SK-N-SH treated with all-trans-retinoic acid at 6 μM for 48 hours (cell line): ENCODE data around the gene LRCH1.

ENCODE experiments used
- ATAC-seq: fragments of 200-7000 bp; cut with Tn5 transposase; 3 replicates; pipeline ENCODE4 v1.9.1; 2020; ENCODE audit warnings: mild to moderate bottlenecking, moderate library complexity
- ARNTL ChIP-seq: fragments of 450-650 bp; formaldehyde crosslinking; IDR thresholded peaks from 2 replicates; pipeline ENCODE4 v1.5.0; 2020; ENCODE audit warnings: low read depth, mild to moderate bottlenecking, moderate library complexity, borderline replicate concordance
- BACH2 ChIP-seq: fragments of 250-450 bp; sonication (Bioruptor Pico); IDR thresholded peaks from 2 replicates; pipeline ENCODE4 v1.9.0; 2021; ENCODE audit warnings: mild to moderate bottlenecking, borderline replicate concordance
- CREB5 ChIP-seq: fragments of 250-450 bp; sonication (Bioruptor Pico); IDR thresholded peaks from 2 replicates; pipeline ENCODE4 v1.5.1; 2020; ENCODE audit warnings: low read depth, mild to moderate bottlenecking, moderate library complexity
- CSDC2 ChIP-seq: fragments of 250-450 bp; sonication (Bioruptor Pico); IDR thresholded peaks from 2 replicates; pipeline ENCODE4 v1.5.0; 2020; ENCODE audit warnings: mild to moderate bottlenecking, moderate library complexity
- CSRNP3 ChIP-seq: fragments of 250-450 bp; sonication (Bioruptor Pico); IDR thresholded peaks from 2 replicates; pipeline ENCODE4 v1.5.1; 2021; ENCODE audit warnings: mild to moderate bottlenecking, moderate library complexity
- ESRRG ChIP-seq: fragments of 250-450 bp; sonication (Bioruptor Pico); IDR thresholded peaks from 2 replicates; pipeline ENCODE4 v1.6.1; 2021; ENCODE audit warnings: mild to moderate bottlenecking
- GLIS3 ChIP-seq: fragments of 250-450 bp; sonication (Bioruptor Pico); IDR thresholded peaks from 2 replicates; pipeline ENCODE4 v1.5.0; 2020; ENCODE audit warnings: mild to moderate bottlenecking, moderate library complexity
- ISL1 ChIP-seq: fragments of 250-450 bp; sonication (Bioruptor Pico); IDR thresholded peaks from 2 replicates; pipeline ENCODE4 v2.1.2; 2022; ENCODE audit warnings: mild to moderate bottlenecking, moderate library complexity
- OSR1 ChIP-seq: fragments of 250-450 bp; sonication (Bioruptor Pico); IDR thresholded peaks from 2 replicates; pipeline ENCODE4 v1.8.0; 2022; ENCODE audit warnings: moderate library complexity, mild to moderate bottlenecking, inconsistent platforms
- PATZ1 ChIP-seq: fragments of 250-450 bp; sonication (Bioruptor Pico); IDR thresholded peaks from 2 replicates; pipeline ENCODE4 v1.8.0; 2020; ENCODE audit warnings: mild to moderate bottlenecking, moderate library complexity, borderline replicate concordance
- POU6F1 ChIP-seq: fragments of 250-450 bp; sonication (Bioruptor Pico); IDR thresholded peaks from 2 replicates; pipeline ENCODE4 v1.8.0; 2021; ENCODE audit warnings: low read depth, mild to moderate bottlenecking, moderate library complexity, borderline replicate concordance
- PPARA ChIP-seq: fragments of 250-450 bp; sonication (Bioruptor Pico); IDR thresholded peaks from 2 replicates; pipeline ENCODE4 v1.5.0; 2020; ENCODE audit warnings: mild to moderate bottlenecking, borderline replicate concordance
- RARB ChIP-seq: fragments of 250-450 bp; sonication (Bioruptor Pico); IDR thresholded peaks from 2 replicates; pipeline ENCODE4 v1.8.0; 2021; ENCODE audit warnings: mild to moderate bottlenecking, moderate library complexity
- SNAI2 ChIP-seq: fragments of 250-450 bp; sonication (Bioruptor Pico); IDR thresholded peaks from 2 replicates; pipeline ENCODE4 v1.5.0; 2020; ENCODE audit warnings: mild to moderate bottlenecking, moderate library complexity
- TCF4 ChIP-seq: fragments of 250-450 bp; sonication (Bioruptor Pico); IDR thresholded peaks from 2 replicates; pipeline ENCODE4 v1.8.0; 2021; ENCODE audit warnings: mild to moderate bottlenecking, moderate library complexity, borderline replicate concordance
- TSHZ2 ChIP-seq: fragments of 250-450 bp; sonication (Bioruptor Pico); IDR thresholded peaks from 2 replicates; pipeline ENCODE4 v1.5.0; 2020; ENCODE audit warnings: mild to moderate bottlenecking, moderate library complexity
- ZFP3 ChIP-seq: fragments of 250-450 bp; sonication (Bioruptor Pico); IDR thresholded peaks from 2 replicates; pipeline ENCODE4 v1.5.0; 2020; ENCODE audit warnings: mild to moderate bottlenecking, moderate library complexity
- ZFP30 ChIP-seq: fragments of 450-650 bp; formaldehyde crosslinking; IDR thresholded peaks from 2 replicates; pipeline ENCODE4 v1.5.0; 2022; ENCODE audit warnings: mild to moderate bottlenecking, moderate library complexity
- ZNF565 ChIP-seq: fragments of 450-650 bp; formaldehyde crosslinking; conservative IDR thresholded peaks from 2 replicates; pipeline ENCODE4 v1.5.0; 2020; ENCODE audit warnings: low read depth, mild to moderate bottlenecking, moderate library complexity
- ZNF70 ChIP-seq: fragments of 450-650 bp; formaldehyde crosslinking; IDR thresholded peaks from 2 replicates; pipeline ENCODE4 v1.5.0; 2020; ENCODE audit warnings: mild to moderate bottlenecking, moderate library complexity
- ZNF8 ChIP-seq: fragments of 450-650 bp; formaldehyde crosslinking; IDR thresholded peaks from 2 replicates; pipeline ENCODE4 v1.5.0; 2020; ENCODE audit warnings: mild to moderate bottlenecking, moderate library complexity

Gene LRCH1

GRCh38 chr13:46745706-46746105, 192.7 kb downstream of the LRCH1 start:
- no peak for TF ChIP-seq RARB (CRISPR knock-in tag)
- TF ChIP-seq CSDC2 (CRISPR knock-in tag): no peak
- no peak for TF ChIP-seq PATZ1 (CRISPR knock-in tag)
- TF ChIP-seq BACH2 (CRISPR knock-in tag): no peak
- no peak for TF ChIP-seq POU6F1 (CRISPR knock-in tag)
- TF ChIP-seq GLIS3: no peak
- TF ChIP-seq PPARA (CRISPR knock-in tag): no peak
- TF ChIP-seq ZFP30 (CRISPR knock-in tag): no peak
- no peak for TF ChIP-seq ZNF70 (CRISPR knock-in tag)
- TF ChIP-seq ARNTL (CRISPR knock-in tag): no peak
- TF ChIP-seq, all 23 proteins: peak for 0
- no peak for ATAC-seq

GRCh38 chr13:46747031-46747820, 194.3 kb downstream of the LRCH1 start:
- no peak for ATAC-seq

More at GRCh38 chr13:46747031-46747820, 194.3 kb downstream of the LRCH1 start:
- no peak for TF ChIP-seq SNAI2 (CRISPR knock-in tag)
- TF ChIP-seq CSDC2 (CRISPR knock-in tag): no peak
- TF ChIP-seq ZNF70 (CRISPR knock-in tag): no peak
- no peak for TF ChIP-seq TCF4 (CRISPR knock-in tag)
- no peak for TF ChIP-seq ZFP30 (CRISPR knock-in tag)
- TF ChIP-seq ESRRG (CRISPR knock-in tag): no peak
- TF ChIP-seq RARB (CRISPR knock-in tag): no peak
- no peak for TF ChIP-seq CREB5 (CRISPR knock-in tag)
- no peak for TF ChIP-seq TSHZ2 (CRISPR knock-in tag)
- no peak for TF ChIP-seq BACH2 (CRISPR knock-in tag)
- TF ChIP-seq ISL1: no peak
- TF ChIP-seq OSR1 (CRISPR knock-in tag): no peak
- TF ChIP-seq CSRNP3 (CRISPR knock-in tag): no peak
- no peak for TF ChIP-seq ARNTL (CRISPR knock-in tag)
- no peak for TF ChIP-seq ZFP3
- no peak for TF ChIP-seq ZNF8 (CRISPR knock-in tag)
- TF ChIP-seq POU6F1 (CRISPR knock-in tag): no peak
- TF ChIP-seq ZNF565 (CRISPR knock-in tag): no peak
